ENCODE data around the gene SDK2.

The SDK2 gene

GRCh38 chr17:73552300-73553048, 91.8 kb downstream of the SDK2 start:
- DNase-seq: no peak

- DNase-seq: no peak
Measured at GRCh38 chr17:73551759-73552158, 92.5 kb downstream of the SDK2 start.

GRCh38 chr17:73551144-73551543, 93.1 kb downstream of the SDK2 start:
- DNase-seq: no peak

GRCh38 chr17:73550556-73550955, 93.7 kb downstream of the SDK2 start:
- DNase-seq: no peak

DNA sequence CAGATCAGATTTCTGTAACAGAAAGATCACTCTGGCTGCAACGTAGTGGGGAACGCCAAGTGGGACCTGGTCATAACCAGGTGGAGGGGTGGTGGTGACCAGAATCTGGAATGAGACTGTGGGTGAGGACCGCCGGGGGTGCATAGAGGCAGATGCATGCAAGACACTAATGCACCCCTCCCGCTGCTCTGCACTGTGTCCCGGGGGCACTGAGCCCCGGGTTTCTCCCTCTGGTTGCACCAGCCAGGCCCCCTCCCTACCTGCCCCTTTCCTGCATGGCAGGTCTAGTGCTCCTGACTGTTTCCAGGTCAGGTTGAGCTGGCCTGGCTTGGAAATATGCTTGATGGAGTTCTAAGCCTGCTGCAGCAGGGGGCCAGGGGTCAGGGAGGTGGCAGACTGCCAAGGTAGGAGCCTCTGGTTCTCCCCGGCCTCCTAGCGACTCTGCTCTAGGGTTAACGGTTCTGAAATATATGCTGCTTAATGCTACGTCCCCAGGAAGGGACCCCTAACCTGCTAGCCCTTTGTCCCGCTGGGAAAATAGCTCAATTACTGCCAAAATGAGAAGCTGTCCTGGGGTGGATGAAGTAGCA, 94.3 kb downstream of the SDK2 start:
- DNase-seq: no peak

DNA sequence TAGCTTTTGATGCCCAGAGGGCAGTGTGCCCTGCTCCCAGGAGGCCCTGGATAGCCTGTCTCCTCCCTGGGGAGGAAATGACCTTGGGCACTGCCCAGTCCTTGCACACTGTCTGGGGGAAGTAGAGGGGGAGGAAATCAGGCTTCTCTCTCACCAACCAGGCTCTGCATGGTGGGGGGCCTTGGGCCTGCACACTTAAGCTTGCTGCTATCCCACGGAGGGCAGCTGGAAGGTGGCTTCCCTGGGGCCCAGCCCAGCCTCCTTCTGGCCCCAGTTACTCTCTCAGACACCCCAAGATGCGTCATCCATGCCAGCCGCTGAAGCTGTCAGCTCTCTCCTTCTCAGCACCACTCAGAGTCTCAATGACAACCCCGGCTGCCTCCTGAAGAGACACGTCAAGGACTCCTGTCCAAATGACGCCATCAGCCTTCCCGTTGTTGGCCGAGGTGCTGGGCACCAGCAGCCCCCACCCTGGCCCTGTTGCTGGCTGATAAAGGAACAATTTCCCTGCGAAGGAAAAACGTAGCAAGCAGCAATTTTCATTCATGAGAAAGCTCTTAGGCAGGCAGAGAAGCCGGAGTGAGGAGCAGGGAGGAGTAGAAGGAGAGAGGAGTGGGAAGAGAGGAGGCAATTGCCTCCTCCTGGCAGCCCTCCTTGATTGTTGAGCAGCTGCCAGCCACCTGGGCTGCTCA, 95.5 kb downstream of the SDK2 start:
- no peak for DNase-seq

DNA sequence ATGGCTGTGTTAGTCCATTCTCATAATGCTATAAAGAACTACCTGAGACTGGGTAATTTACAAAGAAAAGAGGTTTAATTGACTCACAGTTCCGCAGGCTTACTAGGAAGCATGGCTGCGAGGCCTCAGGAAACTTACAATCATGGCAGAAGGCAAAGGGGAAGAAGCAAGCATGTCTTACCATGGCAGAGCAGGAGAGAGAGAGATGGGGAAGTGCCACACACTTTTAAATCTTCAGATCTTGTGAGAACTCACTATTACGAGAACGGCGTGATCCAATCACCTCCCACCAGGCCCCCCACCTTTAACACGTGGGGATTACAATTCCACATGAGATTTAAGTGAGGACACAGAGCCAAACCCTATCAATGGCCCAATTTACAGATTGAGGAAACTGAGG, 96.5 kb downstream of the SDK2 start:
- no peak for DNase-seq

DNA sequence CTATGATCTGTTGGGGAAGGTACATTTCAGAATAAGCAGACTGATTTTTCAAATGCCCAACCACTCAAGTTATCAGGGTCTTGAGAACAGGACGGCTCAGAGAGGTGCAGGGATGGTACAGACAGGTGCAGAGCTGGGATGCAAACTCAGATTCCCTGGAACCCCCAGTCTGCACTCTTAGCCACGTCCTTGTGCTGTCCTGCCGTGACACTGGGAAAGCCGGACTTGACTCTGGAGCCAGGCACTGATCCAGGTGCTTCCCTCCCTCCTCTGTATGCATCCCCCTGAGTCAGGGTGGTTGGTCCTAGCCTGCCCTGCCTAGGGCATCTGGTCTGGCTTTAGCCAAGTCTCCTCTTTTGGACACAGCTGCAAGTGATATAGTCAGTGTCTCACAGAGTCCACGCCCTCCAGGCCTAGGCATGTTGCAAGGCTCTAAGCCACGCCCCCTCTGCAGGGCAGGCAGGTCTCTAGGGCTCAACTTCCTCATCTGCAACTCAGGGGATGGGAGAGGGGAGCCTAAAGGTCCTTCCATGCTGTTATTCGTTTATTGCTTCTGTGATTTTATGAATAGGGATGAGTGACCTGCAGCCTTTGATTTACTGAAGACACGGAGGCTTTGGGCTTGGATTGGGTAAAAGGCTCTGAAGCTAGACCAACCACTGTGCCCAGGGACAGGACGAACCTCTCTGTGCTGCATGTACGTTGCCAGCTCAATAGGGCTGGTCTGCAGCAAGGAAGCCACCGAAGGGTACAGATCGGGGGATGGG, 97.3 kb downstream of the SDK2 start:
- peak; percentile 82 for DNase-seq

DNA sequence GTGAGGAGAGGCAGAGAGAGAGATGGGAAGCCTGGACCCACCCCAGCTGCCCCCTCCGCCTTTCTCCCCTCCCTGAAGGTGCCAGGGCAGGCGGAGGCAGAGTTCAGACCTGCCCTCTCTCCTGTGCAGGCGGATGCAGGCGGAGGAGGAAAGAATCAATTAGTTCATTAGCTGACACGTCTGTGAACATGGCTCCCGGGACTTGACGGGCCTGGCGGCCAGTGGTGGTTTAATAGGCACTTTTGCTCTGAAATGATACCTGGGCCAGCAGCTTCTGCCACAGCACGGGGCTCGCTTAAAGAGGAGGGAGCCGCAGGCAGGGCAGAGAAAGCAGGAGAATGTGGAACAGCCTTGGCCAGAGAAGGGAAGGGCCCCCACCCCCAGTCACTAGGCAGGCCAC, 98.1 kb downstream of the SDK2 start:
- no peak for DNase-seq

- no peak for DNase-seq
Measured at GRCh38 chr17:73545109-73546032, 98.9 kb downstream of the SDK2 start.

DNA sequence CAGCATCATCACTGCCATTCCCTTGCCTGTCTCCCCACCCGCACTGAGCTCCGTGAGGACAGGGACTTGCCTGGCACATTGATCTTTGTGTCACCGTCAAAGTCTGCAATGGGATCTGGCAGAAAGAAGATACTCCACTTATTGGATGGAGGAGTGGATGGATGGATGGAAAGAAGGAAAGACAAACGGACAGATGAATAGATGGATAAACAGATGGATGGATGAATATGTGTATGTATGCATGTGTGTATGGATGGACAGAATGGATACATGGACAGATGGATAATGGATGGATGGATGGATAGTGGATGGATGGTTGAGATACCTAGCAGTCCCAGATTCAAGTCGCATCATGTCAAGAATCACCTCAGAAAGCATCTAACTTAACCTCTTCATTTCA, 99.9 kb downstream of the SDK2 start:
- DNase-seq: no peak

- no peak for DNase-seq
Measured at GRCh38 chr17:73542323-73542722, 101.9 kb downstream of the SDK2 start.

DNA sequence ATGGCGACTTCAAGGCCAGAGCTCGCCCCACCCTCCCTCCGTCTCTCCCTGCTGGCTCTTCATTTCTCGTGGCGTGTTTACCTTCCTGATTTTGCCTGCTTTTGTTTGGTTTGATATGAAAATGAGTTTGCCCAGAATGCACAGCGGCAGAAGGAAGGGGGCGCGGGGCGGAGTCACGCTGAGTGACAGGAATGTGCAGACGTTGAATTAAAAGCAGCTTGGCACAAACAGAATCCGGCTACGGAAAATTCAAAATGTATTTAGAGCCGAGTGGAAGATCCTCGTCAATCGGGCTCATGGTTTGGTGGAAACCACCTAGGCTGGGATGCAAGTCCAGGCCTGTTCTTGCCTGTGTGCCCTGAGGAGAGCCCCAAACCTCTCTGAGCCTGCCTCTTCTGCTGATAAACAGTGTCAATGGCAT, 102.7 kb downstream of the SDK2 start:
- DNase-seq: no peak

- no peak for DNase-seq
Measured at GRCh38 chr17:73541111-73541510, 103.1 kb downstream of the SDK2 start.

GRCh38 chr17:73539166-73539565, 105.1 kb downstream of the SDK2 start:
- DNase-seq: no peak

DNA sequence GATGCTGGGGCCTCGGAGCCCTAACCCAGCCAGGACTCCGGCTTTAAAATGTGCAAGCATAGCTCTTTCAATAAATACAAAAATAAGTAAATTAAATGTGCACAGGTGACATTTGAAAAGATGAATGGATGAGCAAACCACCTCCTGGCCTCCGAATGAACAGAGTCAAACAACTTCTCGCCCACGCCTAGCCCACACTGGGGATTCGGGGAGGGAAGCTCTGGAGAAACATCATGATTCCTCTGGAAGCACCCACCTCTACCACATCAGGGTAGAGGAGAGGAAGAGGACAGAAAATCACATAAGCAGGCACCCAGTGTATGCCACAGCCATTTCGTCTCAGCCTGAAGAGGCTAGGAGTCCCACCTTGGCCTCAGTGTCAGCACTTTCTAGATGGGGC, 105.8 kb downstream of the SDK2 start:
- DNase-seq: no peak

DNA sequence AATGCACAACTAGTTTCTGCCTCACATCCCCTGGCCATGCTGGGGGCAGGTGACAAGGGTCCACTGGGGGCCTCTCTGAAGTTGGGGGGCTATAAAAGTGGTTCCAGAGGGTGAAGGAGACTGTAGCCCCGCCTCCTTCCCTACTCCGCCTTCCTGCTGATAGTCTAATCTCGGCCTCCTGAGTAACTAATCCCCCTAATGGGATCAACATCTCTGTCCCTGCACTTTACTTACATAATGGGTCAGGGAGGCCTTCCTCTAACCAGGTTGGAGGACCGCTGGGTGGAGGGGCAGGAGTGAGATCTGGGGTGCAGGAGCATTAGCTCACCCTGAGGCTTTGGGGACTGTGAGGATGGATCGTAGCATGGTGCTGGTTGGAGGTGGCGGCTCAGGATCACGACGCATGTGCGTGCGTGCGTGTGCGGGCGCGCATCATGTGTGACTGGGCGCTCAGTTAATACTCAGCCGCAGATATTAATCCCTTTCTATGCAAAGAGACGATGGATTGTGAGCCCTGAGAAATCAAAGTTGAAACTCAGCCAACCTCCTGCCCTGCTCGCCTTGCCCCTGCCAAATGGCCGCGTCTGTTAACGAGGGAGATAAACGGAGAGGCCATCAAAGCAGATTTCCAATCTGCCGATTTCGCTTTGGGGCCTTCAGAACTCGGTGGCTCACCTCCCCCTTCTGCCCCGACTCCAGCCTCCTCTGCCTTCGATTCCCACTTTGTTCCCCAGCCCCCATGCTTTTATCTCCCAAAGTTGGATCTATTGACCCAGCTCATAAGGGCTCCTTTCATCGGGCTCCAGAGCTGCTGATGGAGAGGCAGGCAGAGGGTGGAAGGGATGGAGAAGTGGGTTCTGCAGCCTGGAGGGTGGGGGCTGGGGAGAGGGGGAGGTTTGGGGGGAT, 107.3 kb downstream of the SDK2 start:
- no peak for DNase-seq

GRCh38 chr17:73535746-73536145, 108.5 kb downstream of the SDK2 start:
- DNase-seq: no peak

DNA sequence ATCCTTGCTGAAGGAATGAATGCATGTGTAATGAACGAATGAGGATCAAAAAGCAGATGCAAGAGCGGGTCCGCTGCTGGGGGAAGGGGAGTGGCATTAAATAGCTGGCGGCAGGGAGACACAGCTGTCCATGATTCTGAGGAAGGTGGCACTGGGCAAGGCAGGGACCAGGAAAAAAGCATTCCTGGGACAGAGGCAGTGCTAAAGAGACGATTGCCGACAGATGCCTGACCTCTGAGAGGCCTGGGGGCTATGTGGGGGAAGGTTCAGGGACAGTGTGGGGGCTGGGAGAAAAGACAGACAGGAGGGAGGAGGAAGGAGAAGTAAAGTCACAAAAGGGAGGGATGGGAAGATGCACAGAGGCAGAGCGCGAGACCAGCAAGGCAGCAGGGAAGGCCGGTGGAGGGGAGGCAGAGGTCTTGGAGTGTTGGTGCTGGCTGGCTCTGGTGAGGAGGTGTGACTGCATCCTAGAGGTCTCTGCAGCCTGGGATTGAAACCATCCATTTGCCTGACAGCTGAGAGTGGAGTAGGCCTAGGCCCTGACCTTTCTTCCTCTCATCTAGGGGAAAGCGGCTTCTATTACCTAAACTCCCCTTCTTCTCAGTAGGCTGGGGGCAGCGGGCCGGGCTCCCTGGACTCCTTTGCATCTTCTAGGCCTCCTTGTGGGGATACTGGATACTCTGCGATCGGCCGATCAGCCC, 109.9 kb downstream of the SDK2 start:
- no peak for DNase-seq

GRCh38 chr17:73533781-73534180, 110.5 kb downstream of the SDK2 start:
- DNase-seq: no peak

DNA sequence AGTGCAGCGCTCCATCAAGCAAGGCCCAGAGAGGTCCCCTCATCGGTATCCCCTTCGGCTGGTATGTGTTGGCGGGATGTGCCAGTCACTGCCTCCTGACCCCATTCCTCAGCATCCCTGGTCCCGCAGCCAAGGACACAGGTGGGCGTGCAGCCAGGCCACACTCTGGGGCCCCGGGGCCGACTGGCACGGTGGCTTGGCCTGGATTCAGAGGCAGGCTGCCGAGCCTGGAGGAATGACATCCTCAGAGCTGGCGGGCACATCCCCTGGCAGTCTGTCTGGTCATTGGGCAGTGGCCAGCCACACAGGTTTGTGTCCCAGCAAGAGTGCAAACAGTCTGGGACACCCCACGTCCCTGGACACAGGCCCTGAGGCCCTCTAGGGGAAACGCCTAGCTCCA, 111.1 kb downstream of the SDK2 start:
- no peak for DNase-seq

Measured in suppressor macrophage treated with lipopolysaccharide for 4 hours (primary cell).